Loucy (cell line): ENCODE results near the gene ALOX5AP.

Experiments
- CTCF ChIP-seq: fragments of 200-600 bp; sonication (generic); conservative IDR thresholded peaks from 2 replicates; pipeline ENCODE4 v1.5.1; 2014; ENCODE audit warnings: mild to moderate bottlenecking, antibody characterized with exemption, low read length
- EZH2phosphoT487 ChIP-seq: fragments of 200-600 bp; IDR thresholded peaks from 2 replicates; pipeline ENCODE4 v1.6.1; 2018; ENCODE audit warnings: antibody characterized with exemption, mild to moderate bottlenecking, moderate library complexity, borderline replicate concordance

GRCh38 chr13:30763786-30764413 is 28.6 kb downstream of the ALOX5AP start:
- TF ChIP-seq CTCF (no peak), EZH2phosphoT487 (no peak)
